Pons (tissue), 1 donor: ENCODE measurements around the gene TMEM163.
"Not testable (repeated sequence)": the region's sequence is repeated elsewhere in the genome, so short reads cannot be mapped to it uniquely, and the experiment has no call there.

ENCODE experiments used
- DNase-seq: peaks from one replicate; pipeline ENCODE4 v3.0.0-alpha.2; 2016; ENCODE audit warnings: low spot score

Gene TMEM163

DNA sequence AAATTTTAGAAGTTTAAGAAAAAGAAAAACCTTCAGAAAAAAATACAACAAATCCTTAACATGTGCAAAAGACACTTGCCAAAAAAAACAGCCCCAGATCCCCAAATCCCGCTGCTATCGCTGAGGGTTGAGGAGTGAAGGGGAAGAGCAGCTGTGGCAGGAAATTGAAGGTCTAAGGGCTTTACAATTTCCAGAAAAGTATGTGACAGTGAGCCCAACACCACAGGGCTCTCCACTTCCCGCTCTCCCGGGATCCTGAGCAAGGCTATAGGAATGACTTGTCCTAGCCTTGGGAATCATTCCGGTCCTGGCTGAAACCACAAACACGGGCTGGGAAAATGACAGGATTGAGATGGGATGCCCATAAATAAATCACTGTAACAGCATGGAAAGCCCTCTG is 191.4 kb downstream of the TMEM163 start:
- DNase-seq = no peak

DNA sequence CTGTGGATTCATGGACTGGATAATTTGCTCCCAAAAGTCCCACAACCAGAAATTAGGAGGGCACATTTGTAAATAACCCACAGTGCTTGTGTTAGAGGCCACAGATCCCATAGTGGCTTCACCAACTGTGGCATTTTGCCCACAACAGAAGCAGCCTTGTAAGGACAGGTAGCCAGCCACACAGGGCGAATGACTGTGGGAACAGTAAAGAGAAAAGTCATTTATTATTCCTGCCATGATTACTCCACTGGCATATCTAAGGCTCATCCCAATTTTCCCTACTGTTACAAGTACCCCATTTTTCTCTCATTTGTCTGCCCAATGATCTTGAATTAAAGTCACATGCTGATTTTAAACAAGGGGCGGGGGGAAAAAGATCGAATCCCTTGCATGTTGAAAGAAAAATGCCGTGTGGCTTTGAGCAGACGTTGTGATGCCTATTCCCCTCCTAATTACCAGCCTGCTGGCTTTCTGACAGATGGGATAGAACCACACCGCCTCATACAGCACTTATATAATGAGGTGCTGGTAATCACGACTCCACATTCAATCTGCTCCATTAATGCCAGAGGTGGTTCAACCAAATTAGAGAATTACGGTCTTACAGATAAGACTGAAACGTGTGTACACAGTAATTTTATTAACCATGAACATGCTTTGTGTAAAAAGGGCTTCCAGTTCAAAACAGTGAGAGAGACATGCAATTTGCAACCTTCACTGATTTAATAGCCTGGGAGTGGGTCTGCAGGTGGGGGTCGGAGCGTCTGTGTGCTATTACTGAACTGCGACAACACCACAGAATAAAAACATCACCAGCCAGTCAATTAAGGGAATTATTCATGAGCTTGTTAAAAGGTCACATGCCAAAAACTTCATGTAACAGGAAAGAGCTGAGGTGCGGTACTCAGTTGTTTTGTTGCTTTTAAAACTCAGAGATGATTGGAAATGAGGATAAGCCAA is 196.0 kb downstream of the TMEM163 start:
- DNase-seq = no peak

DNA sequence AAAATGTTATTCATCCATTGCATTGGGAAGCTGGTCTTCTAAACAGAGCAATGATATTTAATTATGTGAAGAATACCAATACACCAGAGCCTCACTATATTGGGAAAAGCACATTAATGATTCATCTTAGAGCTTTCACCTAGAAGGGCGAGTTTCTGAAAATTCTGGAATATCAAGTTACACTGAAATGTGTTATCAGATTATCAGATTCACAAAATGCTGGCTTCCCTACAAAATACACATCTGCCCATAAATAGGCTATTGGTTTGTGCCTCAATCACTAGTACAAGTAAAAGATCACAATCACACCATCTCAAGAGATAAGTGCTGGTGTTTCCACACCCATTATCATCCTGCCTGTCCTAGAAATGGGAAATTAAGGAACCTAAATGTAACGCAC is 200.7 kb downstream of the TMEM163 start:
- DNase-seq = no peak

DNA sequence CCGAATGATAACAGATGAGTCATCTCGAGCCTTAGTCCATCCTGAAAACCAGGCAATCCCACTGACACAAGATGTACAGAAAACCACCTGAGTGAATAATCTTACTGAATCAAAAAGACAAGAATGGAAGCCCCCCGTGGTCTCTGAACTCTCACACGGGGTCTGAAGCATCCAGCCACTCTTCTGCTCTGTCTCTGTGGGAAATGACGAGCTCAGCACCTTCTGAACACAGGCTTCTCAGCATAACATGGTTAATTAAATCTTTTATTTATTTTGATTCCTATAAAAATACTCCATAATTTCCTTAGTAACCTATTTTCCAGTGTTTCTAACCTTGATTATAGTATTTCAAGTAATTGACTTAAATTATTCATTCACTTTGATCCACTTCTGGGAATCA is 203.7 kb downstream of the TMEM163 start:
- no peak for DNase-seq

DNA sequence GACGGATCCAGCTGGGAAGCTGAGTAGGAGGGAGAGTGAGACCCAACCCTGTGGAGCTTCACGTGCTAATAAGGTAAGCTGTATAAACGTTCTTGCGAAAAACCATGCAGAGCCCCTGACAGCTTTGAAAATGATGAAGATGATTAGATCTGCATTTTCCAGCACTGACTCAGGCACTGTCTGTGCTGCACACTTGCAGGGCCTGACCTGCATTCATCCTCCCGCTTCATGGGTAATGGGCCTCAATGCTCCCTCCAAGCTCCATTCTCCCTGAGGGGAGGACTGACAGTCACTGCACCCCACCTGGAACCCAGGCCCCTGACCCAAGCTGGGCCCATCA is 205.4 kb downstream of the TMEM163 start:
- no peak for DNase-seq

DNA sequence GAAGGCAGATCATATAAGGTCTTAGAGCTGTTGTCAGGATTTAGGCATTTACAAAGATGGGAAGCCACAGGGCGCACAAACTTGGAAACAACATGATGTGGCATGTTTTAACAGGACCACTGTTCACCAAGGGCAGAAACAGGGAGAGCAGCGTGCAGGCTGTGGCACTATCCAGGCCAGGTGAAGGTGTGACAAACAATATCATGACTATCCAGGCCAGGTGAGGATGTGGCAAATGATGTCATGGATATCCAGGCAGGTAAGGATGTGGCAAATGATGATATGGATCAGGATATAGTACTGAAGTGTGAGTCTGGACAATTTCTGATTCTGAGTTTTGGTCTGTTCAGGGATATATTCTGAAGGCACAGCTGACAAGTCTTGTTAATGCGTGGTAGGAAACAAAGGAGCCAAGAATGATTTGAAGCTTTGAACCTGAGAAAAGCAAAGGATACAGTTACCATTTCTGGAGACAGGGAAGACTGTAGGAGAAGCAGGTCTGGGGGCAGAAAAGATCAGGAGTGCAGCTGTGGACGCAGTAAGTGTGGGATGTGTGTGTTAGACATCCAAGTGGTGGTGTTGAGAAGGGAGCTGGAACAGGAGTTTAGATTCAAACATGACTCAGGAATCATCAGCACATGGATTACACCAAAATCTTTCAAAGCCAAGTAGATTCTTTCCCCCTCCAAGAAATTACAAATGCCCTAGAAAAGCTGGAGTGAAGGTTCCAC is 205.9 kb downstream of the TMEM163 start:
- no peak for DNase-seq

DNA sequence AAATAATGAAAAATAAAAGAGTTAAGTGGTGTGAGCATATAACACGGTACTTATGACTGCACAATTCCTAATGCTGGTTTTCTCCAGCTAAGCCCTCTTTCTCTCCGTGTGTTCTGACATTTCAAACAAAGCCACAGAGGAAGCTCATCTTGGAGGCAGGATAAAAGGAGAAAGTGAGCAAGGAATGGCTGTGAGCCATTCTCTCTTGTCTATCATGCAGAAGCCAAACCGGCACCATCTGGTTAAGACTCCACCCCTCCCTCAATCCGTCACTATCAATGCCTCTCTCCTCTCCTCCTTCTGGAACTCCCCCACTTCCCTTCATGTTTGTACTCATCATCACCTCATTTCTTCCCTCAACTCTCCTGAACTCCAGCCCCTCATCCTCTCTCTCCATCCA is 210.4 kb downstream of the TMEM163 start:
- no peak for DNase-seq

DNA sequence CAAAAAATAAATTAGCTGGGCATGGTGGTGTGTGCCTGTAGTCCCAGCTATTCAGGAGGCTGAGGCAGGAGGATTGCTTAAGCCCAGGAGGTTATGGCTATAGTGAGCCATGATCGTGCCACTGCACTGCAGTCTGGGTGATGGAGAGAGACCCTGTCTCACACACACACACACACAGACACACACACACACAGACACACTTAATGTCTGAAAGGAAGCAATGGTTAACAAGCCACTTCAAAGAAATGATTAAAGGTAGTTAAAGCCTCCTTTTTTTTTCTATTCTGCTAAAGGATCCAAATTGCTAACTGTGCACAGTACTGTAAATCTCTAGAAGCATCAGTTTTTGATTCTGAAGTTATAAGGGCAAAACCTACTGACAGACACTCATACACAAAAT is 211.1 kb downstream of the TMEM163 start:
- no peak for DNase-seq

DNA sequence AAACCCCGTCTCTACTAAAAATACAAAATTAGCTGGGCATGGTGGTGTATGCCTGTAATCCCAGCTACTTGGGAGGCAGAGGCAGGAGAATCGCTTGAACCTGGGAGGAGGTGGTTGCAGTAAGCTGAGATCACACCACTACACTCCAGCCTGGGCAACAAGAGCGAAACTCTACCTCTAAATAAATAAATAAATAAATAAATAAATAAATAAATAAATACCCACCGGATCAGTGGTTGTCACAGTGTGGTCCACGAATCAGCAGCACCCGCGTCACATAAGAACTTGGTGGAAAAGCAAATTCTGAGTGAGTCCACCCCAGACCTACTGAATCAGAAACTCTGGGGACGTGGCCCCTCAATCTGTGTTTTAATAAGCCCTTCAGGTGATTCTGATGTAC is 211.6 kb downstream of the TMEM163 start:
- DNase-seq = not testable (repeated sequence)

DNA sequence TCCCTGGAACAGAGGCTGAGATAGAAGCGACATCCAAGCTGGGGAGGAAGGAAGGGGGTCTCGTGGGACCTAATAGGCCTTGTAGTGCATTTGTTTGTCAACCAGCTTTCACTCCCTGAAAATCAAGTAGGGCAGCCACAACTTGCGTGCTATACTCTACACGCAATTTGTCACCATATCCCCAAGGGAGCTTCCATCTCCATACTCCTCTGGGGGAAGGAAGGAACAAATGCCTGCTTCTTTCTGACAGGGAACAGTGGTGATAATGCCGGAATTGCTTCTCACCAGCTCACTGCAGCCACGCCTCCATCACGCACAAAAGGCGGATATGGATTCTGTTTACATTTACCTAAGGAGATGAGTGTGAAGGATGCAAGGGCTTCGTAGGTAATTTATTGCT is 213.4 kb downstream of the TMEM163 start:
- DNase-seq = no peak

DNA sequence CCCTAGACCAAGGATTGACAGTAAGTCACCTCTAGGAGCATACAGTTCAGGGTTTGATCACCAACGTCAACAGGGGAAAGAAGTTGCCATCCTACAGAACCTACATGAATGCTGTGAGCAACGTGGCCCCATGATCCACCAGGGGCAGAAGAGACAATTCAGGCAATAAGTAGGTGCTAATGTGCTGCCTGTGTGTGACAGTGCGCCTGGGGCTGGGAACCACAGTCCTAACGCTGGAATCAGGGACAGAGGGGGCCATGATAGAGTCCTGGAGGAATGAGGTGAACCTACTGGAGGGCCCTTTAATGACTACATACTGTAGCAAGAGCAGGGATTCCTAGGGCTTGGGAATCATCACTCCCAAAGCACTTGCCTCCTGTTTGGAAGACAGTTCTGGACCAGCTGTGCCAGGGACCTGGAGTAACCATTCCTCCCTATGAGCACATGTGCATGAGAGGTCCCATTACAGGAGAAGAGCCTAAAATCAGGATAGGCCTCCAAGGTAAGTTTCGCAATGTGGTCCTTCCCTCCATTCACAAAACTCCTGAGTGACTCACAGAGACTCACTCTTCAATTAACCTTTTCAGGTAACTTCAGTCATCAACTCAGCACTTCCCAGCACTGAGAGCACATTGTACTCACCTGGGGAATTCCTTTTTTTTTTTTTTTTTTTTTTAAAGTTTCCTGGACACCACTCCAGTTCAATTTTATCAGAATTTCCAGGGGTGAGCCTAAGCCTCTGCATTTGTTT is 214.0 kb downstream of the TMEM163 start:
- no peak for DNase-seq

DNA sequence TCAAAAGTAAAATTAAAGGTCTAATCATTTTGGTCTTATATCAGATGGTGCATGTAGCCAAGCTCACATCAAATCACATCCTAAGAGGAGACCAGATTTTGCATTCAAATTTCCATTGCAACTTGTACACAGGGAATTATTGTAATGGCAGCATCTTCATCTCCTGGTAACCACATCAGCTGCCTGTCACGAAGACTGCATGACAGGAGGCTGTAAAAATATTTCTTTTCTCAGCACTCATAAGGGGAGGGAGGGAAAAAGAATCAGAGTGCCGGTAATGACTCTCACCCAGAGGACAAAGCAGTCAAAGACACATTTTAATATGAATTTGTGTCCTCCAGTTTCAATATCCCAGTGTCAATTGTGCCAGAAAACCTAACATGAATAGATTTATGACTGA is 216.7 kb downstream of the TMEM163 start:
- DNase-seq = no peak

DNA sequence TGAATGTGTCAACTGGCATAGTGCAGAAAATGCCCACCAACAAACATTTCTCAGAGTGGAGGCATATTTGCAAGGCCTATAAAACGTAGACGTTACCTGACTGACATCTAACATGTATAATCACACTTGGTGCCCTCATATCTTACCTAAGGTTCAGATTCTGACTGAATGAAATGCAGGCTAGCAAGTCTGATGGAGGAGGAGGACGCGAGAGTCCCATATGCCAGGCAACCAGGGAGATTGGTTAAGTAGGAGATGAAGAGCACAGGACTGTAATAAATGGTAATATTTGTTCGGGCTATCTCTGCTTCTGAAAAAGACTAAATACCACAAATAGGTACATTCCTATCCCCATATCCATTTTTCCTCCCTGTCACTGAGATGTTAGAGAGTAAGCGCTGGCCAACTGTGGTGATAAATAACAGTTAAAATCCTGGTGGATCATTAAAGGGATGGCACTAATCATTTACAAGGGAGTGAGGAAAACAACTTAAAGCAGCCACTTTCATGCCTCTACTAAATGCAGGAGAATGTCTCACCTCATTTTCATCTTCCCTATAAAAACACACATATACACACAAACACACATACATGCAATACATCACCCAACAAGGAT is 217.2 kb downstream of the TMEM163 start:
- no peak for DNase-seq

DNA sequence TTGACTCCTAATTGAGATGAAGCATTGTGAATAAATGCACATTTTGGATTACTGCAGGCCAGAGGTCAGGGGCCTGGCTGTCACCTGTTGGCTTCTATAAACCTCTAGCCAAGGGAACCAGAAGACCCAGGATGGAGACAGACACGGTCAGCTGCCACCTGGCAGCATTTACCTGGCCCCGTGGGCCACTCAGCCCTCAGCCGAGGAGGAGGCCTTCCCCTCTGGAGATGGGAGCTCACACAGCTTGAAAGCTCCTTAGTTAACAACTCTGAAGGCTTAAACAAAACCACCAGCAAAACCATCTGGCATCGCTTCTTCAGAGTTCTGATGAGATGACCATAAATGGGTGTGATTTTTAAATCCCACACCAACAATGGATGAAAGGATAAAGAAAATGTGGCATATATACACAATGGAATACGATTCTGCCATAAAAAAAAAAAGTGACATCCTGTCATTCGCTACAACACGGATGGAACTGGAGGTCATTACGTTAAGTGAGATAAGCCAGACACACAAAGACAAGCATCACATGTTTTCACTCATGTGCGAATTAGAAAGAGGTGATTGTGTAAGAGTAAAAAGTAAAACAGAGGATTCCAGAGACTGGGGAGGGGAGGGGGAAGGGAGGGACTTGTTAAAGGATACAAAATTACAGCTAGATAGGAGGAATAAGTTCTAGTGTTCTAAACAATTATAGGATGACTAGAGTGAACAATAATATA is 218.4 kb downstream of the TMEM163 start:
- DNase-seq = no peak

DNA sequence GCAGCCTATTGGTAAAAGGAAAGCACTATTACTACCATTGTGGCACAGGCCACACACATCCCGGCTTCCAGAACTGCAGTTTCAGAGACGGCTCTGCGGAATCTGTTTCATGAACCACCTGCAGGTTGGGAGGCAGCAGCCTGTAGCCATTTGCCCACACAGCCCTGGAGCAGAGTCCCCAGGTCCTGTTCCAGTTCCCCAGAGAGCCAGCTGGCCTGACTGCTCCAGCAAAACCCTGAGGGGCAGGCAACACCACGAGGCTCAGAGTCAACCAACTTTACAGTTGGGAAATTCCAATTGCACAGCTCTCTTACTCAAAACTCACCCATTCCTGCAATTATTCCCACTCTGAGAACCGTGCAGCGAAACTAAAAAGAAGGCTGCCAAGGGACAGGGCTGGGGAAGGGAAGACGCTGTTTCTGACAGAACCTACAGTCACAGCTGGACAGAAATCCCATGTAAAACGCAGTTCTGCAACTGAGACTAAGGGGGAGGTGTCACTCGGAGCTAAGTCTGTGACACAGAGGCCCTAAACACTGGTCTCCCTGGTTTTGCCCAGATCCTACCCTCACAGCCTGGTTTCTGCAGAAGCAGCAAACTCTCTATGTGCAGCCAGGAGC is 219.4 kb downstream of the TMEM163 start:
- DNase-seq = no peak

DNA sequence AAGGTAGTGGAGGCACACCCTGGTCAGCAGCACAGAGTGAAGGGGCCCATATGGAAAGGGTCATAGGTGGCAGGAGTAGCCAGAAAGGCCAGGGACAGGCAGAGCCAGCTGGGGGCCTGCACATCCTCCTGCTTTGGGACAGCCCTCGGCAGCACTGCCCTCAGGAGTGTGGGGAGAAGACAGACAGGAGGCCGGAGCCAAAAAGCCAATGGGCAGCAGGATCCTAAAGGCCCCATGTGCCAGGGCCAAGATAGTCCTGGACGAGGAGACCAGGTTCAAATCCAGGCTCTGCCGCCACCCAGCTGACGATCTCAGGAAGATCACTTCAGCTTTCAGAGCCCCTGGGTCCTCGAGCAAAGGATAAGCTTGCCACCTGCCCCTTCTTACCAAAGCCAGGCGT is 220.1 kb downstream of the TMEM163 start:
- no peak for DNase-seq

DNA sequence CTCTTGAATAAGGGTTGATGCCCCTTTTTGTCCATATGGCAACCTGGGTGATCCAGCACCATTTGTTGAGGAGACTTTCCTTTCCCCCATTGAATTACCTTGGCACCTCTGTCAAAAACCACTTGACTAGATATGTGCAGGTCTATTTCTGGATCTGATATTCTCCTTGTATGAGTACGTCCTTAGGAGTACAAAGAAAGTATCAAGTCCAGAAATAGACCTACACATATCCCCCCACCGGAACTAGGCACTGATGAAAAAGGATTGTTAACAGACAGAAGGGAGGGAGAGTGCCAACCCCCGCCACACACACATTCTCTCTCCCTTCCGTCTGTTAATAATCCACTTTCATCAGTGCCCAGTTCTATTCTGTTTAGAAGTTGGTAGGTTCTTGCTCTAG is 225.0 kb downstream of the TMEM163 start:
- DNase-seq = no peak

DNA sequence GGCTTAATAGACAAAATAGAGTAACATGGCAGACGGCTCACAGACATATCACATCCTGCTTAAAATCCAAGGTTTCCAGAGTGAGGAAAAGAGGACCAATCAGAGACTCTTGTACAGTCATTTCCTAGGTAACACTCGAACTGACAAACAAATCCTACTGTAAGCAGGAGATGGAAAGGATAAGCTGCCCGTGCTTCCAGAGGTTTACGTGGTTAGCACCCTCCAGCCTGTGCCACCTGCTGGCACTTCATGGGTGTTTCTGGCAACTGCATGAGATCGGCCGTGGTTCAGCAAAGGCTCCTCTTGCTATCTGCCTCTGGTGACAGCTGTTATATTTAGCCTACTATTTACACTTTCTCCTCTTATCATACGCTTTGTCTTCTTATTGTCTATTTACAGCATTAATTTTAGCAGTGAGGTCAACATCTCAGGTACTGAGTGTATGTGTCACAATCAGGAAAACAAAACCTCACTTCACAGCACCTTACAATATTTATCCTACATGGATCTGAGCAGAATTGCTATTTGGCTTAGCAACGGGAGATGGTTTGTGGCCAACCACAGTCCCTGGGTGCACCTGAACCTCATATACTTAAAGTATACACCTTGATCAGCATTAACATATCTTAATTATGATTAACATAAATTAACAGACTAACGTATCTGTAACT is 226.9 kb downstream of the TMEM163 start:
- DNase-seq = no peak

DNA sequence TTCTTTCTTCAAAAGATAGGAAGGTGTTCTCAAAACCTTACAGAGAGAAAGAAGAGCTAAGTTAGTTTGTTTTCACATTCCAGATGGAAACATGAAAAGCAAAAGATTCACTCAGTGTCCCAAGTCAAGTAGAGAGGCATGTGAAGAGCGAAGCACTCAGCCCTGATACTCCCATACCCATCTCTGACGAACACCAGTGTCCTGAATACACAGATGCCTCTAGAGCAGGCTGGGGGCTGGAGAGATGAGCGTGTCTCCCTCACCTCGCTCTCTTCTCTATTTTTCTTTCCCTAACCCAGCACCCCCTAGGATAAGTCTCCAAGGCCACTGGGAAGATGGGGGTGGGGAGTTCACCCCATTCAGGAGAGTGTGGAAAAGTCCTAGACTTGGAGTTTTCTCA is 227.8 kb downstream of the TMEM163 start:
- no peak for DNase-seq

DNA sequence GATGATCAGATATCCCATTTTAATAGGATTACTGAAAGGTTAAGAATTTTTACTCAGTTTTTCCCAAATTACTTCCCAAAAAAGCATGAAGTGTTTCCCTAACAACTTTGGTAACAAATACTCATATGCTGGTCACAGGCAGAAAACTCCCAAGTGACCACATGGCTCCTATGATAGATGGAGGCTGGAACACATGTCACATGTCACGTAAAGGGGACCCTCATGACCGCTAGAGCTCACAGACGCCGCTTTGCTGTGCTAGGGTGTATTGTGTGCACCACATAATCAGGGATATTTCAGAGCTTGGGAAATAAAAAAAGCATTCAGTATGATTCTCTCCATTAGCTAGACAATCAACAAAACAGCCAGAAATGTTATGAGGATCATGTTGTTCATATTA is 228.2 kb downstream of the TMEM163 start:
- no peak for DNase-seq
